Large intestine (tissue), 3 donors: ENCODE data around the gene SEMA3E. TPM values are rescaled to one million over a fixed set of nuclear protein-coding genes. Genes with fewer than 3 reads are reported as not detected.

Experiments
- DNase-seq, 2 donors: peaks; one replicate each; pipeline versions ENCODE4 v3.0.0 to v3.0.0-alpha.2; 2013
- H3K27ac ChIP-seq: one replicate; pipeline ENCODE4 v1.5.1; 2013; ENCODE audit warnings: low read length
- H3K27me3 ChIP-seq: 2 replicates; pipeline ENCODE4 v1.6.1; 2013; ENCODE audit warnings: low read length; ENCODE audit not compliant: control insufficient read depth, insufficient read depth
- H3K36me3 ChIP-seq: 2 replicates; pipeline ENCODE4 v1.6.1; 2013; ENCODE audit warnings: low read length; ENCODE audit not compliant: control insufficient read depth, insufficient read depth
- H3K4me1 ChIP-seq: one replicate; pipeline ENCODE4 v1.6.1; 2013; ENCODE audit warnings: low read length; ENCODE audit not compliant: control insufficient read depth, insufficient read depth
- H3K4me3 ChIP-seq: one replicate; pipeline ENCODE4 v1.5.1; 2013; ENCODE audit warnings: low read length
- H3K9me3 ChIP-seq: one replicate; pipeline ENCODE4 v1.6.1; 2013; ENCODE audit warnings: mild to moderate bottlenecking, low read depth, low read length, moderate library complexity; ENCODE audit not compliant: control insufficient read depth
- WGBS: methylation state at CpG from one replicate; pipeline ENCODE4 v1.1.5; 2013; ENCODE audit warnings: low lambda C conversion rate; ENCODE audit not compliant: insufficient coverage; 5-methylcytosine and 5-hydroxymethylcytosine counted together
- polyA plus RNA-seq: library from polyadenylated mRNA; unstranded; fragments of 120-200 nt; gene quantifications from one replicate; pipeline ENCODE4 v1.2.1, GENCODE V29; 2013

The SEMA3E gene
- polyA plus RNA-seq, 1 donor = 0.82 TPM

- H3K36me3 ChIP-seq = no peaks in the 10 kb centered on the region
- no peak overlapping the region for H3K27ac ChIP-seq
- no peaks in the 10 kb centered on the region for H3K4me1 ChIP-seq
- no peak for DNase-seq
- peaks cover 3% of the 10 kb centered on the region for H3K27me3 ChIP-seq
- H3K9me3 ChIP-seq = no peaks in the 10 kb centered on the region
- H3K4me3 ChIP-seq = no peak overlapping the region
These were observed 5.9 kb downstream of the SEMA3E start for GRCh38 chr7:83643012-83643411.

GRCh38 chr7:83640731-83641537, 8.0 kb downstream of the SEMA3E start:
- DNase-seq = no peak
- H3K27ac ChIP-seq = no peak overlapping the region

GRCh38 chr7:83640240-83640639, 8.7 kb downstream of the SEMA3E start:
- Histone ChIP-seq H3K36me3 (no peaks in the 10 kb centered on the region), H3K27me3 (no peaks in the 10 kb centered on the region), H3K27ac (no peak overlapping the region), H3K9me3 (no peaks in the 10 kb centered on the region), H3K4me3 (no peak overlapping the region), H3K4me1 (no peaks in the 10 kb centered on the region)
- DNase-seq = no peak
- no CpG with 5 or more reads among the region's 1 CpG for WGBS

More at GRCh38 chr7:83640731-83641537, 8.0 kb downstream of the SEMA3E start:
- Histone ChIP-seq H3K4me3 (no peak overlapping the region), H3K4me1 (no peaks in the 10 kb centered on the region), H3K36me3 (no peaks in the 10 kb centered on the region), H3K27me3 (no peaks in the 10 kb centered on the region), H3K9me3 (no peaks in the 10 kb centered on the region)
- WGBS = no CpG with 5 or more reads among the region's 1 CpG

GRCh38 chr7:83633516-83633915, 15.4 kb downstream of the SEMA3E start:
- no peaks in the 10 kb centered on the region for H3K9me3 ChIP-seq
- H3K27ac ChIP-seq = no peak overlapping the region
- H3K4me3 ChIP-seq = no peak overlapping the region
- no peaks in the 10 kb centered on the region for H3K27me3 ChIP-seq
- H3K4me1 ChIP-seq = no peaks in the 10 kb centered on the region
- WGBS = 100% methylated on average over 1 of the region's 2 CpGs
- H3K36me3 ChIP-seq = no peaks in the 10 kb centered on the region
- no peak for DNase-seq

GRCh38 chr7:83629117-83629880, 19.6 kb downstream of the SEMA3E start:
- no peak overlapping the region for H3K27ac ChIP-seq

GRCh38 chr7:83617858-83618257, 31.1 kb downstream of the SEMA3E start:
- Histone ChIP-seq H3K9me3 (no peaks in the 10 kb centered on the region), H3K27me3 (no peaks in the 10 kb centered on the region), H3K36me3 (no peaks in the 10 kb centered on the region), H3K27ac (no peak overlapping the region), H3K4me3 (no peak overlapping the region), H3K4me1 (no peaks in the 10 kb centered on the region)
- no peak for DNase-seq

More at GRCh38 chr7:83629117-83629880, 19.6 kb downstream of the SEMA3E start:
- Histone ChIP-seq H3K9me3 (no peaks in the 10 kb centered on the region), H3K4me3 (no peak overlapping the region), H3K4me1 (no peaks in the 10 kb centered on the region), H3K36me3 (no peaks in the 10 kb centered on the region), H3K27me3 (no peaks in the 10 kb centered on the region)
- DNase-seq = no peak
- no CpG with 5 or more reads among the region's 12 CpGs for WGBS

GRCh38 chr7:83614112-83614511, 34.8 kb downstream of the SEMA3E start:
- no peak for DNase-seq
- H3K27me3 ChIP-seq = no peaks in the 10 kb centered on the region
- no CpG with 5 or more reads among the region's 3 CpGs for WGBS

GRCh38 chr7:83613232-83613631, 35.7 kb downstream of the SEMA3E start:
- DNase-seq = no peak
- no peak overlapping the region for H3K27ac ChIP-seq
- no peak overlapping the region for H3K4me3 ChIP-seq
- H3K36me3 ChIP-seq = no peaks in the 10 kb centered on the region
- H3K4me1 ChIP-seq = no peaks in the 10 kb centered on the region
- no peaks in the 10 kb centered on the region for H3K27me3 ChIP-seq
- H3K9me3 ChIP-seq = no peaks in the 10 kb centered on the region

More at GRCh38 chr7:83614112-83614511, 34.8 kb downstream of the SEMA3E start:
- Histone ChIP-seq H3K4me1 (no peaks in the 10 kb centered on the region), H3K9me3 (no peaks in the 10 kb centered on the region), H3K27ac (no peak overlapping the region), H3K36me3 (no peaks in the 10 kb centered on the region), H3K4me3 (no peak overlapping the region)

GRCh38 chr7:83611776-83612175, 37.2 kb downstream of the SEMA3E start:
- Histone ChIP-seq H3K27me3 (no peaks in the 10 kb centered on the region), H3K4me1 (no peaks in the 10 kb centered on the region), H3K27ac (no peak overlapping the region), H3K9me3 (no peaks in the 10 kb centered on the region), H3K36me3 (no peaks in the 10 kb centered on the region), H3K4me3 (no peak overlapping the region)
- WGBS = 86% methylated on average over 1 of the region's 1 CpG
- DNase-seq = no peak

- no peaks in the 10 kb centered on the region for H3K36me3 ChIP-seq
- no peak for DNase-seq
- H3K27me3 ChIP-seq = no peaks in the 10 kb centered on the region
- no peak overlapping the region for H3K4me3 ChIP-seq
- WGBS = 27% methylated on average over 2 of the region's 4 CpGs
- H3K9me3 ChIP-seq = no peaks in the 10 kb centered on the region
- H3K4me1 ChIP-seq = no peaks in the 10 kb centered on the region
- H3K27ac ChIP-seq = no peak overlapping the region
These were observed 38.2 kb downstream of the SEMA3E start for GRCh38 chr7:83610649-83611304.
